Left lung (tissue), 10 donors: ENCODE results near the gene NOTO. TPM values are rescaled to one million over a fixed set of nuclear protein-coding genes. Genes with fewer than 3 reads are reported as not detected.
A peak's percentile ranks its signal among the peaks of the same experiment; 100 is the strongest.

Experiments used
- ATAC-seq: fragments of 200-7000 bp; cut with Tn5 transposase; one replicate; pipeline ENCODE4 v1.9.1; 2020; ENCODE audit warnings: moderate library complexity
- DNase-seq, 4 donors: peaks; one replicate each; pipeline ENCODE4 v3.0.0-alpha.2; 2013 to 2020
- H3K27ac ChIP-seq, 2 donors: fragments of 200-600 bp; sonication (generic) in 1 of 2; one replicate each; pipeline versions ENCODE4 v1.5.0 to v1.8.0; 2020 to 2021
- H3K27me3 ChIP-seq, 2 donors: fragments of 200-600 bp; sonication (generic) in 1 of 2; one replicate each; pipeline versions ENCODE4 v1.5.0 to v1.8.0; 2020 to 2021
- H3K36me3 ChIP-seq, 2 donors: fragments of 200-600 bp; sonication (generic) in 1 of 2; one replicate each; pipeline versions ENCODE4 v1.5.0 to v1.8.0; 2020 to 2021
- H3K4me1 ChIP-seq, 2 donors: fragments of 200-600 bp; one replicate each; pipeline ENCODE4 v1.8.0; 2021
- H3K4me3 ChIP-seq, 2 donors: fragments of 200-600 bp; sonication (generic) in 1 of 2; one replicate each; pipeline versions ENCODE4 v1.5.0 to v1.8.0; 2020 to 2021; ENCODE audit warnings: mild to moderate bottlenecking in 1 of 2
- H3K9me3 ChIP-seq, 2 donors: fragments of 200-600 bp; sonication (generic) in 1 of 2; one replicate each; pipeline versions ENCODE4 v1.5.0 to v1.8.0; 2020 to 2021
- intact Hi-C, 2 donors: fragments of 100-400 bp; cut with DNase I; formaldehyde crosslinking; loops; one replicate each; pipeline versions ENCODE4 v1.11.2 to v1.14.2; 2022
- polyA plus RNA-seq, 6 donors: library from polyadenylated mRNA; unstranded; fragments of 120-200 nt; gene quantifications; one replicate each; pipeline ENCODE4 v1.2.1, GENCODE V29; 2013; ENCODE audit not compliant: insufficient read length in 6 of 6
- total RNA-seq, 2 donors: library from RNA; stranded (reverse); fragmentation: NEBNext Ultra II Directional; extraction: Animal tissue kit (Norgen Biotek cat#: 25700); gene quantifications; one replicate each; pipeline ENCODE4 v1.2.1, GENCODE V29; 2021
- TF ChIP-seq, protein P1 (sequence below), 2 donors: fragments of 200-600 bp; sonication (generic) in 1 of 2; IDR thresholded peaks; one replicate each; pipeline versions ENCODE4 v1.5.0 to v1.8.0; 2021; ENCODE audit warnings: antibody characterized with exemption in 2 of 2
- donor health status: DM: no; HTN: yes; CAD: no.
- donor health status: DM: no; HTN: no; CAD: no.

NOTO gene
- total and polyA plus RNA-seq, 8 donors: 0.10 to 0.17 (median 0.11) TPM; not detected in 4

DNA sequence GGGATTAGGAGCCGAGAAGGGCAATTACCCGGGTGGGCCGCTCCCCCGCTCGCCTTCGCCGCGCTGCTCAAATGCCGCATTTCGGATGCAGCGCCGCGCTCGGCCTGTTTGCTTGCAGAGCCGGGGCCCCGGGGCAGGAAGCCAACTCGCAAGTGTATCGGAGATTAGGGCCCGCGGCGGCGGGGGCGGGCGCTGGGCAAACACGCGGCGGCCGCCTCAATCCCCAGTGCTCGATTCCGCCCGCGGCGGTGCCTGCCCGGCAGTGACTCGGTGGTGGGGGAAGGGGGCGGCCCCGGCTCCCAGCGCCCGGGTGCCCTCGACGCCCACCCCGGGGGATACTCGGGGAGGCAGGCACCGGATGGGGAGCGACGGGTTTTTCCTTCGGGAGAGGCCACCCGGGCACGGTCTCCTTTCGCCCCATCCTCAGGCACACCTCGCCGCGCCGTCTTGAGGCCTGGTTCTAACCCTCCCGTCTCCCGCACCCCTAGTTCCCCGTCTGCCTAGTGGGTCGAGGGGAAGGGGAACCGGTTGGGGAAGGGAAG lies 26.6 kb upstream of the NOTO start:
- ATAC-seq (peak; percentile 25), DNase-seq (peak; percentile 56 to 91 (median 80))
- intact Hi-C loops: no loop called here

DNA sequence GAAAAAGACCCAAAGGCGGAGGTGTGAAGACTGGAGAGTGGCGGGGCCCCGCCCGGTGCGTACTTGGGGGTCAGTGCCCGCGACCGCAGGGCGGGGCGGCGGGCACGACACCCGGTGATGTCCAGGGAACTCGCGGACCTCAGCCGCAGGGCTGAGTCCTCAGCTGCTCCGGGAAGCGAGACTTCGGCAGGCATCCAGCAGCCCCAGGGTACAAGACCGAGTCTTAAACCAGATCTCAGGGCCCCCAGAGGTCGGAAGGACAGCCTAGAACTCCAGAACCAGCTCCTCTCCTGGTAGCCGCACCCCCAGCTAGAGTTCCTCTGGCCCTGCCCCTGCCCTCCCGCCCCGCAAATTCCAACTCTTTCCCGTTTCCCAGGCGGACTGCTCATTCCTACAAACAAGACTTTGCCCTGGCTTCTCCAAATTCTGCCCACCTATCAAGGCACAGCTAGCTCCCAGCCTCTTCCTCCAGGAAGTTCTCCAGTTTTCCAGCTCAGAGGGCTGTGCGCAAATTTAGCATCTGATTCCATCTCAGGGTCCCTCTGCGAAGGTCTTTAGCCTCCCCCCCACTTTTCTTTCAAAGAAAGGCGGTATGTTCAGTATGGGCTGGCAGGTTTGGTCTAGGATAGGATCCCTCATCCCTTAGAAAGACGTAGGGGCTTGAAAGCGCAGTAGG lies 26.0 kb upstream of the NOTO start:
- intact Hi-C loops: no loop called here

More for the DNA sequence above, 26.6 kb upstream of the NOTO start:
- Histone ChIP-seq H3K9me3 (no peaks in the 10 kb centered on the region), H3K4me3 (peak overlapping the region; percentile 23 to 56), H3K27ac (no peak overlapping the region), H3K4me1 (peaks cover 21 to 31% of the 10 kb centered on the region in 2 donors), H3K27me3 (peaks cover 7 to 81% of the 10 kb centered on the region in 2 donors), H3K36me3 (no peaks in the 10 kb centered on the region)
- TF ChIP-seq, protein P1, sequence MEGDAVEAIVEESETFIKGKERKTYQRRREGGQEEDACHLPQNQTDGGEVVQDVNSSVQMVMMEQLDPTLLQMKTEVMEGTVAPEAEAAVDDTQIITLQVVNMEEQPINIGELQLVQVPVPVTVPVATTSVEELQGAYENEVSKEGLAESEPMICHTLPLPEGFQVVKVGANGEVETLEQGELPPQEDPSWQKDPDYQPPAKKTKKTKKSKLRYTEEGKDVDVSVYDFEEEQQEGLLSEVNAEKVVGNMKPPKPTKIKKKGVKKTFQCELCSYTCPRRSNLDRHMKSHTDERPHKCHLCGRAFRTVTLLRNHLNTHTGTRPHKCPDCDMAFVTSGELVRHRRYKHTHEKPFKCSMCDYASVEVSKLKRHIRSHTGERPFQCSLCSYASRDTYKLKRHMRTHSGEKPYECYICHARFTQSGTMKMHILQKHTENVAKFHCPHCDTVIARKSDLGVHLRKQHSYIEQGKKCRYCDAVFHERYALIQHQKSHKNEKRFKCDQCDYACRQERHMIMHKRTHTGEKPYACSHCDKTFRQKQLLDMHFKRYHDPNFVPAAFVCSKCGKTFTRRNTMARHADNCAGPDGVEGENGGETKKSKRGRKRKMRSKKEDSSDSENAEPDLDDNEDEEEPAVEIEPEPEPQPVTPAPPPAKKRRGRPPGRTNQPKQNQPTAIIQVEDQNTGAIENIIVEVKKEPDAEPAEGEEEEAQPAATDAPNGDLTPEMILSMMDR (IDR thresholded peaks at IDR 0.05): no peak

DNA sequence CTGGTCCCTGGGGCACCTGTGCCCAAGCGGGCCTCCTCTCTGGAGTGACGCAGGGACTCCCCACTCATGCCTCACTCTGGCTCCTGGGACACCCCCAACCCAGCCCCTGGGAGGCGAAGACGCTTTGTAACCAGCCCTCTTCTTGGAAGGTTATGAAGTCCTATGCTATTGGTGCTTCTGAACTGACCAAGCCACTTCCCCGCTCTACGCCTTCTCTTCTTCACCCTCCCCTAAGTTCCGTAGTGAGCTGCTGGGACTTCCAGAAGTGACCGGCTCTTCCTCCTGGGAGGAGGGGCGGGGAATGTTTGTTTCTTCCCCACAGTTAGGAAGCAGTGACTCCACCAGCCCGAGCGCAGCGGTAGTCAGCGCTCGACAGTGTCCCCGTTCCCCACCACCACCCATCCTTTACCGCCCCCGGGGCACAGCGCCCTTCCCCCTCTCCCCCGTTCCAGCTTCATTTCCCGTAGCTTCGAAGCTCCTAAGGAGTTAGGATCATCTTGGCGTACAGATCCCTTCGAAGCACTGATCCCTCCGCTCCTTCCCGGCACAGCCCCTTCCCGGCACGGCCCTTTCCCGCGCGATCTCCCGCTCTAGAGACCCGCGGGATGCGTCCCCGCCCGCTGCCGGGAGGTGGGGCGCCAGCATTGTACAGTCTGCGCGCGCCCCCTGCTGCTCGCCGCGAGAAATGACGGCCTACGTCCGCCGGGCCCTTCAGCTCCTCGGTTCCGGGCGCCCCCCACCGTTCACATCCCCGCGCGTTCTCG lies 25.3 kb upstream of the NOTO start:
- Histone ChIP-seq H3K27me3 (peaks cover 7 to 81% of the 10 kb centered on the region in 2 donors), H3K36me3 (no peaks in the 10 kb centered on the region), H3K27ac (peak overlapping the region; percentile 67 to 71), H3K9me3 (no peaks in the 10 kb centered on the region), H3K4me3 (peak overlapping the region; percentile 46 to 56), H3K4me1 (peaks cover 21 to 31% of the 10 kb centered on the region in 2 donors)
- DNase-seq (peak; percentile 83 to 97 (median 91)), ATAC-seq (peak; percentile 98)
- TF ChIP-seq, protein P1 (IDR thresholded peaks at IDR 0.05): peak; percentile 91 to 95
- intact Hi-C loops: no loop called here

More for the DNA sequence above, 26.0 kb upstream of the NOTO start:
- TF ChIP-seq, protein P1 (IDR thresholded peaks at IDR 0.05): no peak
- H3K27me3 ChIP-seq: peaks cover 7 to 81% of the 10 kb centered on the region in 2 donors
- no peaks in the 10 kb centered on the region for H3K36me3 ChIP-seq
- H3K4me1 ChIP-seq: peaks cover 21 to 31% of the 10 kb centered on the region in 2 donors
- ATAC-seq (peak; percentile 14), DNase-seq (peak in 2 of 4 donors; percentile 36 to 77)
- H3K9me3 ChIP-seq: no peaks in the 10 kb centered on the region
- peak overlapping the region; percentile 46 to 56 for H3K4me3 ChIP-seq
- peak overlapping the region; percentile 67 to 71 for H3K27ac ChIP-seq

DNA sequence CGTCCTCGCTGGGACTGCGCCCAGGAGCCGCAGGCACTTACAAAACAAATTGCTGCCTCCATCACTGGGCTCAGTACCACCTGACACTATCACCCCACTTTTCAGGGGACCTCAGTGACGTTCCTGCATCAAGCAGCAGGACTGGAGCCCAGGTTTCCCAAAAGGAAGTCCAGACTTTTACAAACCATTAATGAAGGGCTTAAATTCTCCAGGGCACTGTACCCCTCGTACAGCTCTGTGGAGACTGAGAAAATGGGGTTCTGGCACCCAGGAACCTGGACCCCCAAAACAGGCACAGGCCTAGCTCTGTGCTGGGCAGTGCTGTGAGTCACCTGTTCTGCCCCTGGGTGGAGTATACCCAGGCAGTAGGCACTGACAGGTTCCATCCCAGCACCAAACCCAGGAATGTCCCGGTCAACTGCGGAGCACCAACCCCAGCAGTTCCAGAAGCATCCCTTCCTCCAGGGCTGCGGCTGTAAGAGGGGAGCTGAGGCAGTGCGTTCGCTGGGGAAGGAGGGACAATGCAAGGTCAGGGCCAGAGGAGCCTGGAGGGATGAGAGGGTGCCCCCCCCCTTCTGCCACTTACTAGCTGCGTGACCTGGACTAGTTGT lies 24.6 kb upstream of the NOTO start:
- TF ChIP-seq, protein P1 (IDR thresholded peaks at IDR 0.05): no peak
- DNase-seq: no peak
- Histone ChIP-seq H3K4me3 (peak overlapping the region in 1 of 2 donors; percentile 56), H3K27me3 (peaks cover 7 to 76% of the 10 kb centered on the region in 2 donors), H3K9me3 (no peaks in the 10 kb centered on the region), H3K27ac (no peak overlapping the region), H3K36me3 (no peaks in the 10 kb centered on the region), H3K4me1 (peaks cover 21 to 31% of the 10 kb centered on the region in 2 donors)
- intact Hi-C loops: no loop called here
- ATAC-seq: peak; percentile 2
